ENCODE data around the gene SLC12A4. TPM values are rescaled to one million over a fixed set of nuclear protein-coding genes. Genes with fewer than 3 reads are reported as not detected.

SLC12A4 gene
- total and polyA plus RNA-seq, 2 experiments from 2014 or later = 19.9 to 53.0 TPM

- Mint-ChIP-seq H3K27me3 (ENCODE audit: insufficient read depth, low read depth, poor library complexity) (no peaks in the 10 kb centered on the region), H3K9me3 (no peaks in the 10 kb centered on the region), H3K4me3 (no peak overlapping the region), H3K36me3 (ENCODE audit: low read depth) (peaks cover 19% of the 10 kb centered on the region), H3K27ac (no peak overlapping the region), H3K4me1 (peaks cover 3% of the 10 kb centered on the region; the same call in 2 of the 3 replicates)
- Histone ChIP-seq H3K4me2 (no peak overlapping the region), H3K9me2 (ENCODE audit: insufficient read depth) (no peaks in the 10 kb centered on the region), H3K27ac (ENCODE audit: low read depth) (no peak overlapping the region), H3K36me3 (ENCODE audit: insufficient read depth) (no peaks in the 10 kb centered on the region; the same call in 1 of the 2 replicates), H2AFZ (no peak overlapping the region), H4K20me1 (replicated peaks; ENCODE audit: insufficient read depth) (peaks cover 4% of the 10 kb centered on the region; the same call in 1 of the 2 replicates), H3K79me2 (replicated peaks; ENCODE audit: insufficient read depth) (0 out of 2 replicates have a peak, but pooled peaks cover 3% of the 10 kb centered on the region), H3F3A (replicated peaks; ENCODE audit: low read depth) (0 out of 2 replicates have a peak, but pooled peaks cover 3% of the 10 kb centered on the region), H3K27me3 (ENCODE audit: insufficient read depth) (no peaks in the 10 kb centered on the region), H3K4me1 (ENCODE audit: insufficient read depth) (no peaks in the 10 kb centered on the region), H3K4me3 (no peak overlapping the region)
- DNase-seq (ENCODE audit: low spot score) (no peak), ATAC-seq (no peak)
- TF ChIP-seq NANOG (IDR thresholded peaks at IDR 0.05; ENCODE audit: borderline replicate concordance) (no peak), ZNF114 (CRISPR knock-in tag; IDR thresholded peaks at IDR 0.05) (no peak), ETS1 (IDR thresholded peaks at IDR 0.05) (no peak), EZH2phosphoT487 (IDR thresholded peaks at IDR 0.05; ENCODE audit: unreplicated experiment) (no peak), STAT1 (IDR thresholded peaks at IDR 0.05; ENCODE audit: unreplicated experiment) (no peak), REST (IDR thresholded peaks at IDR 0.05; ENCODE audit: unreplicated experiment) (no peak), CTCF (conservative IDR thresholded peaks at IDR 0.05; ENCODE audit: low read depth in 2 of 2) (no peak), ZNF462 (CRISPR knock-in tag; IDR thresholded peaks at IDR 0.05) (no peak), CREB1 (CRISPR knock-in tag; IDR thresholded peaks at IDR 0.05; ENCODE audit: low read depth) (no peak)
These were observed 59.2 kb downstream of the SLC12A4 start for GRCh38 chr16:67909056-67909742.
